GM23338 (cell line): ENCODE results near the gene UBE3B. TPM values are rescaled to one million over a fixed set of nuclear protein-coding genes. Genes with fewer than 3 reads are reported as not detected.

ENCODE experiments used
- ATAC-seq: fragments of 200-7000 bp; cut with Tn5 transposase; 3 replicates; pipeline ENCODE4 v1.9.1; 2020
- DNase-seq: peaks from one replicate; pipeline ENCODE4 v3.0.0-alpha.2; 2015; ENCODE audit warnings: low spot score
- H2AFZ ChIP-seq: fragments of 200-600 bp; sonication (generic); 2 replicates; pipeline ENCODE4 v1.8.0; 2016; ENCODE audit warnings: antibody characterized with exemption, mild to moderate bottlenecking, moderate library complexity
- H3F3A ChIP-seq: fragments of 200-600 bp; sonication (generic); replicated peaks from 2 replicates; pipeline ENCODE4 v1.8.0; 2017; ENCODE audit warnings: antibody characterized with exemption, mixed run types, low read depth
- H3K27ac ChIP-seq: fragments of 200-600 bp; sonication (generic); 2 replicates; pipeline ENCODE4 v1.6.1; 2016; ENCODE audit warnings: low read depth
- H3K27me3 ChIP-seq: fragments of 200-600 bp; sonication (generic); 2 replicates; pipeline ENCODE4 v1.8.0; 2016; ENCODE audit warnings: mild to moderate bottlenecking, mixed run types, moderate library complexity; ENCODE audit not compliant: insufficient read depth
- H3K36me3 ChIP-seq: fragments of 200-600 bp; sonication (generic); 2 replicates; pipeline ENCODE4 v1.8.0; 2016; ENCODE audit warnings: mild to moderate bottlenecking; ENCODE audit not compliant: insufficient read depth
- H3K4me1 ChIP-seq: fragments of 200-600 bp; sonication (generic); 2 replicates; pipeline ENCODE4 v1.8.0; 2016; ENCODE audit warnings: mild to moderate bottlenecking, moderate library complexity; ENCODE audit not compliant: insufficient read depth
- H3K4me2 ChIP-seq: fragments of 200-600 bp; sonication (generic); 2 replicates; pipeline ENCODE4 v1.7.1; 2017; ENCODE audit warnings: mixed run types
- H3K4me3 ChIP-seq: fragments of 200-600 bp; sonication (generic); 2 replicates; pipeline ENCODE4 v1.6.1; 2016; ENCODE audit warnings: mixed run types
- H3K79me2 ChIP-seq: fragments of 200-600 bp; sonication (generic); replicated peaks from 2 replicates; pipeline ENCODE4 v1.8.0; 2017; ENCODE audit warnings: mild to moderate bottlenecking; ENCODE audit not compliant: insufficient read depth
- H3K9me2 ChIP-seq: fragments of 200-600 bp; sonication (generic); 2 replicates; pipeline ENCODE4 v1.8.0; 2017; ENCODE audit not compliant: insufficient read depth
- H4K20me1 ChIP-seq: fragments of 200-600 bp; sonication (generic); replicated peaks from 2 replicates; pipeline ENCODE4 v1.8.0; 2017; ENCODE audit warnings: mild to moderate bottlenecking; ENCODE audit not compliant: insufficient read depth
- H3K27ac Mint-ChIP-seq: 2 replicates; pipeline ENCODE4 v1.8.0; 2020; ENCODE audit warnings: inconsistent platforms, mild to moderate bottlenecking, moderate library complexity, mixed read lengths
- H3K27me3 Mint-ChIP-seq: 3 replicates; pipeline ENCODE4 v1.8.0; 2022; ENCODE audit warnings: low read depth, mild to moderate bottlenecking, moderate library complexity, mixed read lengths, inconsistent platforms; ENCODE audit not compliant: insufficient read depth, poor library complexity
- H3K36me3 Mint-ChIP-seq: 3 replicates; pipeline ENCODE4 v1.8.0; 2021; ENCODE audit warnings: low read depth, mild to moderate bottlenecking, inconsistent platforms, moderate library complexity, mixed read lengths
- H3K4me1 Mint-ChIP-seq: 3 replicates; pipeline ENCODE4 v1.8.0; 2020; ENCODE audit warnings: mild to moderate bottlenecking, inconsistent platforms, mixed read lengths
- H3K4me3 Mint-ChIP-seq: 3 replicates; pipeline ENCODE4 v1.8.0; 2021; ENCODE audit warnings: moderate library complexity, mild to moderate bottlenecking, inconsistent platforms, mixed read lengths
- H3K9me3 Mint-ChIP-seq: 3 replicates; pipeline ENCODE4 v1.8.0; 2020; ENCODE audit warnings: moderate library complexity, mild to moderate bottlenecking, inconsistent platforms, mixed read lengths
- NANOG ChIP-seq: IDR thresholded peaks from 2 replicates; pipeline ENCODE4 v1.6.1; 2016; ENCODE audit warnings: antibody characterized with exemption, borderline replicate concordance
- polyA plus RNA-seq: library from polyadenylated mRNA; unstranded; fragments of >200 nt; fragmentation: Nextera tagmentation; extraction: Ambion mirVana; gene quantifications from 2 replicates; pipeline ENCODE4 v1.2.1, GENCODE V29; 2016
- total RNA-seq: library from RNA; depleted of rRNA; stranded (reverse); fragments of >200 nt; shearing (Covaris generic); gene quantifications from 2 replicates; pipeline ENCODE4 v1.2.3, GENCODE V29; 2014
- TF ChIP-seq, protein P1 (sequence below): fragments of 250-450 bp; sonication (Bioruptor Pico); IDR thresholded peaks from 2 replicates; pipeline ENCODE4 v1.5.0; 2020; ENCODE audit warnings: mild to moderate bottlenecking, moderate library complexity

Gene UBE3B
- total and polyA plus RNA-seq, 2 experiments from 2014 or later, result 20.8 TPM

DNA sequence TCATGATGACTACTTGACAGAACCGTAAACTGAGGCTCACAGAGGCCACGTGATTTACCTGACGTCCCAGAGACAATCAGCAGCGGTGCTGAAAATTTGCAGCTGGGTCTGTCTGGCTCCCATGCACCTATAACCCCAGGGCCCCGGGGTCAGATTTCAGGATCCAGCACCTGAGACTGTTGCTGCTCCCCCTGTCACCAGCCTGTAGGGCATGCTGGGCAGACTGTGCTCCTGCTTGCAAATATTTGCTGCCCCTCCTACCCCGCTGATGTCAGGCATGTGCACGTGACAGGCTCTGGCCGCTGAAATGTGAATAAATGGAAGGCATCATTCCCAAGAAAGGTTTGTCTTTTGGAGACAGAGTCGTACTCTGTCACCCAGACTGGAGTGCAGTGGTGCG, 89.9 kb downstream of the UBE3B start:
- ATAC-seq, result no peak
- Mint-ChIP-seq H3K4me1 (no peaks in the 10 kb centered on the region), H3K36me3 (peaks cover 31% of the 10 kb centered on the region)

More for the DNA sequence above, 89.9 kb downstream of the UBE3B start:
- no peak for DNase-seq
- Histone ChIP-seq H2AFZ (no peak overlapping the region), H3K79me2 (no peaks in the 10 kb centered on the region), H3K4me1 (no peaks in the 10 kb centered on the region), H4K20me1 (no peaks in the 10 kb centered on the region), H3K9me2 (no peaks in the 10 kb centered on the region), H3F3A (no peaks in the 10 kb centered on the region), H3K27ac (no peak overlapping the region), H3K27me3 (no peaks in the 10 kb centered on the region), H3K4me2 (no peak overlapping the region), H3K4me3 (no peak overlapping the region), H3K36me3 (no peaks in the 10 kb centered on the region; the same call in 1 of the 2 replicates)
- no peak for TF ChIP-seq NANOG
- TF ChIP-seq, protein P1, sequence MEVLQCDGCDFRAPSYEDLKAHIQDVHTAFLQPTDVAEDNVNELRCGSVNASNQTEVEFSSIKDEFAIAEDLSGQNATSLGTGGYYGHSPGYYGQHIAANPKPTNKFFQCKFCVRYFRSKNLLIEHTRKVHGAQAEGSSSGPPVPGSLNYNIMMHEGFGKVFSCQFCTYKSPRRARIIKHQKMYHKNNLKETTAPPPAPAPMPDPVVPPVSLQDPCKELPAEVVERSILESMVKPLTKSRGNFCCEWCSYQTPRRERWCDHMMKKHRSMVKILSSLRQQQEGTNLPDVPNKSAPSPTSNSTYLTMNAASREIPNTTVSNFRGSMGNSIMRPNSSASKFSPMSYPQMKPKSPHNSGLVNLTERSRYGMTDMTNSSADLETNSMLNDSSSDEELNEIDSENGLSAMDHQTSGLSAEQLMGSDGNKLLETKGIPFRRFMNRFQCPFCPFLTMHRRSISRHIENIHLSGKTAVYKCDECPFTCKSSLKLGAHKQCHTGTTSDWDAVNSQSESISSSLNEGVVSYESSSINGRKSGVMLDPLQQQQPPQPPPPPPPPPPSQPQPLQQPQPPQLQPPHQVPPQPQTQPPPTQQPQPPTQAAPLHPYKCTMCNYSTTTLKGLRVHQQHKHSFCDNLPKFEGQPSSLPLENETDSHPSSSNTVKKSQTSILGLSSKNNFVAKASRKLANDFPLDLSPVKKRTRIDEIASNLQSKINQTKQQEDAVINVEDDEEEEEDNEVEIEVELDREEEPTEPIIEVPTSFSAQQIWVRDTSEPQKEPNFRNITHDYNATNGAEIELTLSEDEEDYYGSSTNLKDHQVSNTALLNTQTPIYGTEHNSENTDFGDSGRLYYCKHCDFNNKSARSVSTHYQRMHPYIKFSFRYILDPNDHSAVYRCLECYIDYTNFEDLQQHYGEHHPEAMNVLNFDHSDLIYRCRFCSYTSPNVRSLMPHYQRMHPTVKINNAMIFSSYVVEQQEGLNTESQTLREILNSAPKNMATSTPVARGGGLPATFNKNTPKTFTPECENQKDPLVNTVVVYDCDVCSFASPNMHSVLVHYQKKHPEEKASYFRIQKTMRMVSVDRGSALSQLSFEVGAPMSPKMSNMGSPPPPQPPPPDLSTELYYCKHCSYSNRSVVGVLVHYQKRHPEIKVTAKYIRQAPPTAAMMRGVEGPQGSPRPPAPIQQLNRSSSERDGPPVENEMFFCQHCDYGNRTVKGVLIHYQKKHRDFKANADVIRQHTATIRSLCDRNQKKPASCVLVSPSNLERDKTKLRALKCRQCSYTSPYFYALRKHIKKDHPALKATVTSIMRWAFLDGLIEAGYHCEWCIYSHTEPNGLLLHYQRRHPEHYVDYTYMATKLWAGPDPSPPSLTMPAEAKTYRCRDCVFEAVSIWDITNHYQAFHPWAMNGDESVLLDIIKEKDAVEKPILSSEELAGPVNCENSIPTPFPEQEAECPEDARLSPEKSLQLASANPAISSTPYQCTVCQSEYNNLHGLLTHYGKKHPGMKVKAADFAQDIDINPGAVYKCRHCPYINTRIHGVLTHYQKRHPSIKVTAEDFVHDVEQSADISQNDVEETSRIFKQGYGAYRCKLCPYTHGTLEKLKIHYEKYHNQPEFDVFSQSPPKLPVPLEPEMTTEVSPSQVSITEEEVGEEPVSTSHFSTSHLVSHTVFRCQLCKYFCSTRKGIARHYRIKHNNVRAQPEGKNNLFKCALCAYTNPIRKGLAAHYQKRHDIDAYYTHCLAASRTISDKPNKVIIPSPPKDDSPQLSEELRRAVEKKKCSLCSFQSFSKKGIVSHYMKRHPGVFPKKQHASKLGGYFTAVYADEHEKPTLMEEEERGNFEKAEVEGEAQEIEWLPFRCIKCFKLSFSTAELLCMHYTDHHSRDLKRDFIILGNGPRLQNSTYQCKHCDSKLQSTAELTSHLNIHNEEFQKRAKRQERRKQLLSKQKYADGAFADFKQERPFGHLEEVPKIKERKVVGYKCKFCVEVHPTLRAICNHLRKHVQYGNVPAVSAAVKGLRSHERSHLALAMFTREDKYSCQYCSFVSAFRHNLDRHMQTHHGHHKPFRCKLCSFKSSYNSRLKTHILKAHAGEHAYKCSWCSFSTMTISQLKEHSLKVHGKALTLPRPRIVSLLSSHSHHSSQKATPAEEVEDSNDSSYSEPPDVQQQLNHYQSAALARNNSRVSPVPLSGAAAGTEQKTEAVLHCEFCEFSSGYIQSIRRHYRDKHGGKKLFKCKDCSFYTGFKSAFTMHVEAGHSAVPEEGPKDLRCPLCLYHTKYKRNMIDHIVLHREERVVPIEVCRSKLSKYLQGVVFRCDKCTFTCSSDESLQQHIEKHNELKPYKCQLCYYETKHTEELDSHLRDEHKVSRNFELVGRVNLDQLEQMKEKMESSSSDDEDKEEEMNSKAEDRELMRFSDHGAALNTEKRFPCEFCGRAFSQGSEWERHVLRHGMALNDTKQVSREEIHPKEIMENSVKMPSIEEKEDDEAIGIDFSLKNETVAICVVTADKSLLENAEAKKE (CRISPR knock-in tag), result no peak
- Mint-ChIP-seq H3K9me3 (no peaks in the 10 kb centered on the region), H3K27me3 (peaks cover 3% of the 10 kb centered on the region), H3K27ac (no peak overlapping the region), H3K4me3 (no peak overlapping the region)
